HG02884 (cell line): Measurements from ENCODE around the gene NINJ2.
"Not testable (repeated sequence)": the region's sequence is repeated elsewhere in the genome, so short reads cannot be mapped to it uniquely, and the experiment has no call there.

Experiments used
- ATAC-seq: cut with Tn5 transposase; IDR thresholded peaks from one replicate; pipeline ENCODE4 v1.9.1; 2021; ENCODE audit warnings: mild to moderate bottlenecking, moderate library complexity; ENCODE audit not compliant: unreplicated experiment

NINJ2 gene

GRCh38 chr12:642633-643474 is 20.4 kb downstream of the NINJ2 start:
- ATAC-seq = no peak

GRCh38 chr12:641321-641720 is 21.9 kb downstream of the NINJ2 start:
- not testable (repeated sequence) for ATAC-seq

DNA sequence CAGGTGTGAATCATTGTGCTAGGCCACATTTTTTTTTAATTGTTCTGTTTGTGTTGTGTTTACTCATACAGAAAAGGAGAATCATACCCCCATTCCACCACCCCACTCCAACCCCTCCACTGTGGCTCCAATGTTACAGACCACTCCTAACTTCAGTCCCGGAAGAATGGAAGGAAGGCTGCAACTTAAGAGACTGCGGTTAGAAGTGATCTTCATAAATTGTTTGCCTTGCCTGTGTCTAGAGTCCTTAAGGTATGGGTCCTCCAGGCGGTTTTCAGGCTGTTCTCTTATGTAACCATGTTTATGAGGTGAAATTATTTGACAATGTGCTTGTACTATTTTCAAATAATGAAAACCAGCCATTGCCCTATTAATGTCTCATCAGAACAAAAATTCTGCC is 22.5 kb downstream of the NINJ2 start:
- no peak for ATAC-seq

- no peak for ATAC-seq
These were observed 23.3 kb downstream of the NINJ2 start for GRCh38 chr12:639988-640387.

DNA sequence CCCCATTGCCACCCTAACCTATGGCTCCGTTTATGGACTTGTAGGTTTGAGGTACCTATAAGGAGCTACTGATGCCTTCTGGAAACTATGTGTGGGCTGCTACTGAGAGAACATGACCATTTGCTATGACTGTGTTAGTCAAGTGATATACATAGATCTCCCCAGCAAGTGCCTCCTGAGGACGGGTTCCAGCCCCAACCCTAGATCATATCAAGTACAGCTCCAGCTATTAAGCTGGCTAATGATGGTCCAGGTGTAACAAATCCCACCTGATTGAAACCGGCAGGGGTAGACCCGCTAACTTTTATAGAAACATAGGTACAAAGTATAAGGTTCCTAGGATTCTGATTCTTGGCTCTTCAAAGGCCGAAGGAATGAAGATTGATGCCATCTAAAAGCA is 23.7 kb downstream of the NINJ2 start:
- no peak for ATAC-seq

- ATAC-seq = no peak
These were observed 24.2 kb downstream of the NINJ2 start for GRCh38 chr12:638953-639557.

DNA sequence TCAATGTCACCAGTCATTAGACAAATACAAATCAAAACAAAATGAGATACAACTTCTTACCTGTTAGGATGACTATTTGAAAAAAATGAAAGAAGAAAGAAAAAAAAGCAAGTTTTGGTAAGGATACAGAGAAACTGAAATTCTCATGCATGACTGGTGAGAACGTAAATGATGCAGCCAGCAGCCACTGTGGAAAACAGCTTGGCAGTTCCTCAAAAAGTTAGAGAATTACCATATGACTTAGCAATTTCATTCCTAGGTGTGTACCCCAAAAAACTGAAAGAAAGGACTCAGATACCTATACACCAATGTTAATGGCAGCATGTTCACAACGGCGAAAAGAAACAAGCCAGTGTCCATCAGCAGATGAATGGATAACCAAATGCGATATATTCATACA is 26.6 kb downstream of the NINJ2 start:
- ATAC-seq = no peak

- ATAC-seq = no peak
These were observed 29.5 kb downstream of the NINJ2 start for GRCh38 chr12:633731-634130.

GRCh38 chr12:632102-632696 is 31.0 kb downstream of the NINJ2 start:
- ATAC-seq = no peak

GRCh38 chr12:630656-631632 is 32.3 kb downstream of the NINJ2 start:
- ATAC-seq = peak; percentile 85

GRCh38 chr12:628742-629078 is 34.5 kb downstream of the NINJ2 start:
- ATAC-seq = not testable (repeated sequence)

DNA sequence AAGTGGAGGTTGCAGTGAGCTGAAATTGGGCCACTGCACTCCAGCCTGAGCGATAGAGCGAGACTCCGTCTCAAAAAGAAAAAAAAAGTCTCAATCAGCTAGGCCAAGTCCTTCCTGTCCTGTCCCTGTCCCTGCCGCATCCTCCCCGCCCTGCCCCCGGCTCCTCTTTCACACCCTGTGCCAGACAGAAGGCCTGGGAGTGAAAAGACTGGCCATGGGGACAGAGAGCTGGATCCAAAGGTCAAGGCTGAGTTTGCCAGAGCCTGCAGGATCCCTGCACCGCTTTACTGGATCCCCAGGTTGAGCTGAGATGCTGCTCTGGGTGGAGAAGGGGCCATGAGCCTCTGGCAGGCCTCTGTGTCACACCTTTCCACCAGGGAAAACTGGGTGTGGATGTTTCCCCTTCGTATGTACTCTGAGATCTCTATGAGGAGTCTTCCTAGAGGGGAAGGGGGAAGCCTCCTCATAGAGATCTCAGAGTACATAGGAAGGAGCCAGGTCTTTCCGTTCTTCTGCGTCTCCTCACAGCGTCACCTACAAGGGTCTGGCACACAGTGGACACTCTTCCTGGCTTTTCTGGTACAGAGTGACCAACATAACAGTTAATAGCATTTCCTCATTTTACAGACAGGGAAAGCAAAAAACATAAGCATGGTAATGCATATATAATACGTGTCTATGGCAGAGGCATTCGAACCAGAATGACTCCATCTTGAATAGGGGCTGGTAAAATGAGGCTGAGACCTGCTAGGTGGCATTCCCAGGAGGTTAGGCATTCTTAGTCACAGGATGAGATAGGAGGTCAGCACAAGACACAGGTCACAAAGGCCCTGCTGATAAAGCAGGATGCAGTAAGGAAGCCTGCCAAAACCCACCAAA is 35.1 kb downstream of the NINJ2 start:
- ATAC-seq = no peak

GRCh38 chr12:627285-627684 is 36.0 kb downstream of the NINJ2 start:
- no peak for ATAC-seq

DNA sequence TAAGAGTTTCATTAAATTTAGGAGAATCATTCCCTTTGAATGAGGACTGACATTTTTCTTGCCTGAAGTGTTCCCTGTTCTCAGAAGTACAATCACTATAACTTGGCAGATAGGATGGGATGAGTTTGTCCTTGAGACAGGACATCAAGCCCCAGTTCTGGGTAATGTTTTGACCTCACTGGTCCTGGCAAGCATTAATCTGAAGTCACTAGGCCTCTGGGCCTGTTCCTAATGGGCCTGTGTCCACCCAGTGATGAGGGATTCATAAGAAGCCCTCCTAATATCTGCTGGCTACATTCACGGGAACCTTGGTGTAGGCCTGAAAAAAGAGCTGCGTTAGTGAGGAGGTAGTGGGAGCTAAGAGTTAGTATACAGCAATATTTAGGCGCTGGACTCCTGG is 37.2 kb downstream of the NINJ2 start:
- ATAC-seq = no peak

DNA sequence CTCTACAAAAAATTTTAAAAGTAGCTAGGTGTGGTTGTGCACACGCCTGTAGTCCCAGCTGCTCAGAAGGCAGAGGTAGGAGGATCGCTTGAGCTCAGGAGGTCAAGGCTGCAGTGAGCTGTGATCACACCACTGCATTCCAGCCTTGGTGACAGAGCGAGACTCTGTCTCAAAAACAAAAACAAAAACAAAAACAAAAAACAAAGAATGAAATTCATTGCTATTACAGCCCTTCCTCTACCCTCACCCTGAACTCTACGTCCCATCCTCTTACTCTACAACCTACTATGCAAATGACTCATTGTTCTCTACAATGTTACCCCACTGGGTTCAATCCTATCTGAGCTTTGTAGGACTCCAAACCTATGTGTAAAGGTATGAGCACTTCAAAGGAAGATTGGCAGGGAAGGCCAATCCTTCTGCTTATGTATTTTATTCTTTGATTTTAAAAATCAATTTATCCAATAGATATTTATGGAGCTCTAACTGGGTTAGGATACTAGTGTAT is 39.3 kb downstream of the NINJ2 start:
- ATAC-seq = no peak

- ATAC-seq = no peak
These were observed 39.9 kb downstream of the NINJ2 start for GRCh38 chr12:623172-623864.

GRCh38 chr12:622416-622815 is 40.8 kb downstream of the NINJ2 start:
- ATAC-seq = no peak

DNA sequence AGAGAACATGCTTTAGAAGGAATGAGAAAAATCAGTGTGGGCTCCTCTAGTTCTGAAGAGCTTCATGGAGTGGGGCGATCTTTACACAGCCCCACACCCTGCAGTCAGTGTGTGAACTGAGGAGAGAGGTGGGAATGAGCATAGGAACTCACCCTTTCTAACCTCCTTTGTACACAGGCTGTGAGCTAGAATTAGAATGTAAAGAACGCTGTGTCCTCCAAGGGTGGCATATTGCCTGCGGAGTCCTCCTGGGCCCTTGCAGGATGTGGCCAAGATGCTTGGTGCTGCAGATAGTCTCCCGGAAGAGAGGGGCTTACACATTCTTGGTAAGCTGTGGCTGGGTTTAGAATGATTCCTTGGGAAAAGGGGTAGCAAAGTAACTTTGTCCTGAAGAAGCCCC is 43.9 kb downstream of the NINJ2 start:
- no peak for ATAC-seq

DNA sequence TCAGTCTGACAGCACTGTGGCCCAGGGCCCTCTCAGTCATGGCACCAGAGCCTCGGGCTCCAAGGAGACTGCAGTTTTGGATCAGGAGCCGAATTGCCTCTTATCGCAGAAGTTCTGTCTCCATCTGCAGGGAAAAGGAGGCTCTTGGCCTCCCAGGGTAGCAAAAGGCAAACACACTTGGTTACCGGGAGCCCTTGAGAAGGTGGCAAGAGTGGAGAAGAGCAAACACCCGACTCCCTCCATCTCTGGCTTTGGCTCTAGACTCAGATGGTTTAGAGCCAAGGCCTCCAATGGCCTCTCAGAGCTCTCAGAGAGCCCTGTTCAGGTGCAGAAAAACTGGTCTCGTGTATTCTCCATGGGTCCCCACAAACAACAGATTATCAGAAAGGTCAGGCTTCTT is 44.6 kb downstream of the NINJ2 start:
- ATAC-seq = no peak
